Right lobe of liver (tissue), 4 donors: ENCODE results near the gene LRRC55.

ENCODE experiments used
- CTCF ChIP-seq, 4 donors: fragments of 200-600 bp in 3 of 4; fragments of 450-650 bp in 1 of 4; IDR thresholded peaks; one replicate each; pipeline versions ENCODE4 v1.5.1 to v1.8.0; 2016 to 2022; ENCODE audit warnings: antibody characterized with exemption in 4 of 4, mild to moderate bottlenecking in 2 of 4
- POLR2A ChIP-seq: fragments of 450-650 bp; IDR thresholded peaks from one replicate; pipeline ENCODE4 v1.6.1; 2017; ENCODE audit warnings: antibody characterized with exemption, mild to moderate bottlenecking
- donor health status: DM: no; HTN: no; CAD: no.
- donor health status: DM: no; HTN: no; CAD: no.
- donor health status: DM: no; HTN: yes; CAD: no.

- TF ChIP-seq POLR2A (no peak), CTCF (IDR thresholded peaks at IDR 0.05) (no peak)
These were observed 41.2 kb upstream of the LRRC55 start for GRCh38 chr11:57140568-57140967.
